ENCODE data around the gene FDXR. TPM values are rescaled to one million over a fixed set of nuclear protein-coding genes. Genes with fewer than 3 reads are reported as not detected.
A peak's percentile ranks its signal among the peaks of the same experiment; 100 is the strongest.

FDXR gene
- total and polyA plus RNA-seq, 9 of the 15 experiments (the other 6 are each of a cell fraction or from before 2014, with no cell fraction given), result 0.89 to 70.7 (median 30.9) TPM

DNA sequence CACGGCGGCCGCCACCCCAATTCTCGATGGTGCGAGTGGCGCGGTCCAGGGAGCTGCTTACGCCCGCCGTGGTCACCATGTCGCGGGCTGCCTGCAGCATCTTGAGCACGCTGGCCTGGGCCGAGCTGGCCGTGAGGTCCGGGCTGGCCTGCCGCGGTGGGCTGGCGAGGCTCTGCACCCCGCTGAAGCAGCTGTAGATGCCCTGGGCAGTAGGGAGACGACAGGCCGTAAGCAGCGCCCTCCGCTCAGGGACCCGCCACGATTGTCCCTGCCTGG is 29.5 kb downstream of the FDXR start:
- no peak overlapping the region for H3K4me2 ChIP-seq (ENCODE audit: insufficient read depth, low read length)
- 35% methylated on average over 8 of the region's 26 CpGs for WGBS (ENCODE audit: insufficient coverage, low coverage, missing lambda C conversion rate)
- intact Hi-C loops (cut with micrococcal nuclease), result no loop called here

More for the DNA sequence above, 29.5 kb downstream of the FDXR start:
- Histone ChIP-seq H3K4me1 (replicated peaks in 1 of 2; ENCODE audit: control insufficient read depth in 2 of 2, insufficient read depth in 2 of 2, low read length in 2 of 2) (peaks cover 11 to 26% of the 10 kb centered on the region in 2 experiments; a peak in 4 of 5 replicates), H3K27ac (ENCODE audit: extremely low read depth, low read depth, low read length) (no peak overlapping the region), H3K79me2 (ENCODE audit: control insufficient read depth, insufficient read depth, low read length) (no peaks in the 10 kb centered on the region), H3K9me3 (replicated peaks; ENCODE audit: control insufficient read depth, insufficient read depth, low read depth, low read length) (no peaks in the 10 kb centered on the region), H3K9ac (ENCODE audit: insufficient read depth in 1 of 2, low read depth in 2 of 2, low read length in 2 of 2) (no peak overlapping the region), H3K9me1 (ENCODE audit: control insufficient read depth, insufficient read depth, low read length) (no peaks in the 10 kb centered on the region), H3K4me3 (no peak overlapping the region), H3K27me3 (ENCODE audit: control insufficient read depth in 2 of 2, insufficient read depth in 2 of 2, low read length in 2 of 2) (no peaks in the 10 kb centered on the region), H2AFZ (ENCODE audit: low read depth, low read length) (no peak overlapping the region), H4K20me1 (replicated peaks; ENCODE audit: control insufficient read depth, insufficient read depth, low read length) (peaks cover 17% of the 10 kb centered on the region; the same call in 1 of the 2 replicates), H3K36me3 (ENCODE audit: control insufficient read depth, insufficient read depth, low read length) (no peaks in the 10 kb centered on the region)
- no TSS peak for BruUV-seq (replicated peaks)
- FAIRE-seq (no peak), DNase-seq (ENCODE audit: extremely low read depth in 1 of 4, low spot score in 3 of 4) (no peak), ATAC-seq (no peak)
- POLR2A ChIA-PET, result interaction anchor here (0.6 to 1.6 kb wide), 6 partner anchors 9 to 120 kb away, joined by 3 to 8 read pairs (median 4); no protein-coding TSS in a partner anchor
- TF ChIP-seq SPI1 (IDR thresholded peaks at IDR 0.05; ENCODE audit: borderline replicate concordance, low read depth, low read length), result no peak
- TF ChIP-seq ATF6 (CRISPR knock-in tag; IDR thresholded peaks at IDR 0.05), result no peak
- peak; percentile 35; the same call in 1 of the 2 replicates for TF ChIP-seq ZBTB33 (CRISPR knock-in tag; IDR thresholded peaks at IDR 0.05)
- CTCF ChIA-PET (ENCODE audit: low intra/inter-chr PET ratio), result interaction anchor here (1.3 kb wide), 1 partner anchor 117 kb away, joined by 8 read pairs; no protein-coding TSS in a partner anchor
- in situ Hi-C loops (cut with MboI), result no loop called here
